Endothelial cell (in vitro differentiated cells): ENCODE data around the gene CHRNA7. TPM values are rescaled to one million over a fixed set of nuclear protein-coding genes. Genes with fewer than 3 reads are reported as not detected.

Experiments
- DNase-seq: peaks from one replicate; pipeline ENCODE4 v3.0.0; 2021; ENCODE audit warnings: low spot score
- H3K27ac Mint-ChIP-seq: one replicate; pipeline ENCODE4 v1.8.0; 2021; ENCODE audit warnings: mixed read lengths, inconsistent platforms; ENCODE audit not compliant: unreplicated experiment
- H3K27me3 Mint-ChIP-seq: one replicate; pipeline ENCODE4 v1.8.0; 2021; ENCODE audit warnings: mild to moderate bottlenecking, moderate library complexity, mixed read lengths, inconsistent platforms; ENCODE audit not compliant: unreplicated experiment
- H3K36me3 Mint-ChIP-seq: one replicate; pipeline ENCODE4 v1.8.0; 2021; ENCODE audit warnings: mild to moderate bottlenecking, low read depth, mixed read lengths, inconsistent platforms; ENCODE audit not compliant: unreplicated experiment
- H3K4me1 Mint-ChIP-seq: one replicate; pipeline ENCODE4 v1.8.0; 2021; ENCODE audit warnings: mild to moderate bottlenecking, mixed read lengths, inconsistent platforms; ENCODE audit not compliant: unreplicated experiment
- H3K4me3 Mint-ChIP-seq: one replicate; pipeline ENCODE4 v1.8.0; 2021; ENCODE audit warnings: mild to moderate bottlenecking, mixed read lengths, inconsistent platforms; ENCODE audit not compliant: unreplicated experiment
- H3K9me3 Mint-ChIP-seq: one replicate; pipeline ENCODE4 v1.8.0; 2021; ENCODE audit warnings: mixed read lengths, inconsistent platforms; ENCODE audit not compliant: unreplicated experiment
- total RNA-seq: library from RNA; stranded (reverse); fragmentation: NEBNext Ultra II Directional; extraction: Animal tissue kit (Norgen Biotek cat#: 25700); gene quantifications from one replicate; pipeline ENCODE4 v1.2.1, GENCODE V29; 2021; ENCODE audit not compliant: unreplicated experiment
- TF ChIP-seq, protein P1 (sequence below): fragments of 200-600 bp; sonication (generic); IDR thresholded peaks from one replicate; pipeline ENCODE4 v1.5.0; 2021; ENCODE audit warnings: antibody characterized with exemption; ENCODE audit not compliant: unreplicated experiment

The CHRNA7 gene
- total RNA-seq, 1 donor from 2014 or later = 2.3 TPM

DNA sequence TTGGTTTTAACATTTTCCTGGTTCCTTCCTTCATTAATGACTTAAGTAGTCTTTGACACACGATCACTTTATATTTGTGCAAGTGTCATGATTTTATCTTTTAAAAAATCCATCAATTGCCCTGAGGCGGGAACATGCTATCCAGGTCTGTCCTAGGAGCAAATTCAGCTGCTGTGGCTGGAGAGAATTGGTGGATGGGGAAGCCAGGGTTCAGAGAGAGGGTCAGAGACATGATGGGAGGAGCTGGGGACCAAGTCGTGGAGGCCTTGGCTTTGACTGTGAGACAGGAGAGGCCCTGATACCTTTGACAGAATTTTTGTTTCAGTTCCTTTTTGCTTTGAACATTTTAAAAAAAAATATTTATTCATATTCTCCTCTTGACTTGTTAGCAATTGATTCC is 89.0 kb downstream of the CHRNA7 start:
- Mint-ChIP-seq H3K4me3 (no peak overlapping the region), H3K9me3 (no peaks in the 10 kb centered on the region), H3K27ac (no peak overlapping the region), H3K36me3 (no peaks in the 10 kb centered on the region), H3K27me3 (peaks cover 5% of the 10 kb centered on the region), H3K4me1 (no peaks in the 10 kb centered on the region)
- DNase-seq = no peak
- TF ChIP-seq, protein P1, sequence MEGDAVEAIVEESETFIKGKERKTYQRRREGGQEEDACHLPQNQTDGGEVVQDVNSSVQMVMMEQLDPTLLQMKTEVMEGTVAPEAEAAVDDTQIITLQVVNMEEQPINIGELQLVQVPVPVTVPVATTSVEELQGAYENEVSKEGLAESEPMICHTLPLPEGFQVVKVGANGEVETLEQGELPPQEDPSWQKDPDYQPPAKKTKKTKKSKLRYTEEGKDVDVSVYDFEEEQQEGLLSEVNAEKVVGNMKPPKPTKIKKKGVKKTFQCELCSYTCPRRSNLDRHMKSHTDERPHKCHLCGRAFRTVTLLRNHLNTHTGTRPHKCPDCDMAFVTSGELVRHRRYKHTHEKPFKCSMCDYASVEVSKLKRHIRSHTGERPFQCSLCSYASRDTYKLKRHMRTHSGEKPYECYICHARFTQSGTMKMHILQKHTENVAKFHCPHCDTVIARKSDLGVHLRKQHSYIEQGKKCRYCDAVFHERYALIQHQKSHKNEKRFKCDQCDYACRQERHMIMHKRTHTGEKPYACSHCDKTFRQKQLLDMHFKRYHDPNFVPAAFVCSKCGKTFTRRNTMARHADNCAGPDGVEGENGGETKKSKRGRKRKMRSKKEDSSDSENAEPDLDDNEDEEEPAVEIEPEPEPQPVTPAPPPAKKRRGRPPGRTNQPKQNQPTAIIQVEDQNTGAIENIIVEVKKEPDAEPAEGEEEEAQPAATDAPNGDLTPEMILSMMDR = no peak

DNA sequence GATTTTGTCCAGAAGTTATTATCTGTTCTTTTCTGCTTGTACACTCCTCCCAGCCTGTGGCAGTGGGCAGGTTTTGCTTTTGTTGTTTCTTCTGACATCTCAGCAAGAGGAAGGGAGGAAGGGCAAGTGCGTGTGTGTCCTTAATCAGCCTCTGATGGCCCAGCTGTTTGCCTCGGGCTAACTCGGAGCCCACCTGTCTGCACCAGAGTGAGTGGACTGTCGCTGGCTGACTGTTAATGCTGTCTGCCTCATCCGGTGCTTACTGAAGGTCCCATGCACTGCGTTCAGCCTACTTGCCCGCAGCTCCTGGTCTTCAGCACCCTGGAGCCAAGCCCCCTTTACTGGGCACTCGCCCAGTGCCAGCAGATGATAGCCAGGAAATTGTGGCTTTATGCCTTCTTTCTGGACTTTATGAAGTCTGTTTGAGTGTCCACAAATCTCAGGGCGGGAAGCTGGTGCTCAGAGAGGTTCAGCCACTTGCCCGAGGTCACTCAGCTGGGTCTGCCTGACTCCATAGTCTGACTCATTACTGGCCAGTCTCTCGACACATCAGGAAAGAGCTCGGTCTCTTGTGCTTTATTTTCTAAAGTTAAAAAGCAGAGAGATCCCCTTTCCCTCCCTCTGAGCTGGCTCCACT is 89.5 kb downstream of the CHRNA7 start:
- H3K4me3 Mint-ChIP-seq = no peak overlapping the region
- H3K9me3 Mint-ChIP-seq = no peaks in the 10 kb centered on the region
- no peaks in the 10 kb centered on the region for H3K36me3 Mint-ChIP-seq
- H3K27ac Mint-ChIP-seq = no peak overlapping the region
- H3K4me1 Mint-ChIP-seq = no peaks in the 10 kb centered on the region
- no peak for DNase-seq
- TF ChIP-seq, protein P1 = no peak
- peaks cover 5% of the 10 kb centered on the region for H3K27me3 Mint-ChIP-seq

DNA sequence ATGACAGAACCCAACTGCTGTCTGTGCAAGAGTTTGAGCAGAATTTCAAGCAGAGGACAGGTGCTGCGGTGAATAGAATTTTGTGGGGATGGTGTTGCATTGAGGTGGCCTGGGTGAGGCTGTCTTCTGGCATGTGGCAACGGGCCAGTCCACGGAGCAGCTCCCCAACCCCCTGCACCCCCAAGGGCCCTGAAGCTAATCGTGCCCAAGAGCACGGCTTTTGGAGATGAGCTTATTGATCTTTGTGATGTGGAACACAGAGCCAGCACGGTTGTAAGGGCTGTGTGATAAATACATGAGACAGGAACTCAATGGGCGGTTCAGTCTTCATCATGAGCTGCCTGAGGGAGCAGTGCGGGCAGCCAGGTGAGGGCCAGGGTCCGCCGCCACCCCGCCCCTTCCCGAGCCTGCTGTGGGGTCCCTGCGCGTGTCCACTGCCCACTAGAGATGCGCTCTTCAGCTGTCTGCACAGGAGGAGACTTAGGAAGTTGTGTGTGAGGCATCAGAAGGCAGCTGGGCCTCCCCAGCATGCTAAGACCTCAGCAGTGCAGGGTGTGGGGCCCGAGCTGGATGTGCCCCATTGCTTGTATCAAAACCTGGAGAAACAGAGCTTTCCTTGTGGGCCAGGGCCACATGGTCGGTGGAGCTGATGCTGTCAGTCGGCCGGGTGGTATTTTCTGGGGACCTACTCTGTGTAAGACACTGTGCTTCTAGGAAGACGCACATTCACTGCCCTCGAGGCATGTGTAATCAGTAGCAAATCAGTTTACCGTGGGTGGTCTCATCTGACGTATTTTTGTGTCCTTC is 90.5 kb downstream of the CHRNA7 start:
- H3K36me3 Mint-ChIP-seq = no peaks in the 10 kb centered on the region
- no peaks in the 10 kb centered on the region for H3K9me3 Mint-ChIP-seq
- no peaks in the 10 kb centered on the region for H3K4me1 Mint-ChIP-seq
- DNase-seq = no peak
- TF ChIP-seq, protein P1 = no peak
- H3K4me3 Mint-ChIP-seq = no peak overlapping the region
- no peak overlapping the region for H3K27ac Mint-ChIP-seq
- H3K27me3 Mint-ChIP-seq = peaks cover 5% of the 10 kb centered on the region

DNA sequence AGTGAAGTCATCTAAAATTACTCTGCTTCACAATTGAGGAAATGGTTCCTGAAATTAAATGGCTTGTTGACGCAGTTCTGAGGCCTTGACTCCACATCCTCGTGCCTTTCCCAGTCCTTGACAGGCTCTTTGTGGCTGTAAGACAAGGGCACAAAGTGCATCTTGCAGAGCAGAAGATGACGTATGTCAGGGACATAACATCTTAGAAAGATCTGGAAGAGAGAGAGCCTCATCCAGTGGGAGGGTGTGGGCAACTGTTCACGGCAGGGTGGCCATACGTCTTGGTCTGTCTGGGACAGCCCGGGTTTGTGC is 91.0 kb downstream of the CHRNA7 start:
- H3K4me3 Mint-ChIP-seq = no peak overlapping the region
- H3K4me1 Mint-ChIP-seq = no peaks in the 10 kb centered on the region
- H3K27ac Mint-ChIP-seq = no peak overlapping the region
- DNase-seq = no peak
- no peaks in the 10 kb centered on the region for H3K9me3 Mint-ChIP-seq
- no peaks in the 10 kb centered on the region for H3K36me3 Mint-ChIP-seq
- TF ChIP-seq, protein P1 = no peak
- peaks cover 5% of the 10 kb centered on the region for H3K27me3 Mint-ChIP-seq

DNA sequence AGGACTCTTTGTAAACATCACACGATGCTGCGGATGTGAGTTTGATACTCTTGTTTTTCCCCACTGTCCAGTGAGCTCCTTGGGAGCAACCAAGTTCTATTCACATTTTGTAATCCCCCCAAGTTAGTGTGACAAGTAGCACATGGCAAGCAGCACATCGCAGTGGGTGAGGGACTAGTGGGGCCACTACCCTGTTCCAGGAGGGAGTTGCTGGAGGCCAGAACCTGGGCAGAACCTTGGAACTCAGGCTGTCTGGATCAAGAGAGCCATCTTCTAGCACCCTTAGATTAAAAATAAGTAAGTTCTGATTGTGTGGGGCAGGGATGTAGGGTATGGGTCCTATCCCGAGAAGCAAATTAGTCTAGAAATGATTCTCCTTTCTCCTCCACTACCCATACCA is 91.7 kb downstream of the CHRNA7 start:
- no peaks in the 10 kb centered on the region for H3K4me1 Mint-ChIP-seq
- no peak overlapping the region for H3K4me3 Mint-ChIP-seq
- H3K9me3 Mint-ChIP-seq = no peaks in the 10 kb centered on the region
- peaks cover 2% of the 10 kb centered on the region for H3K27me3 Mint-ChIP-seq
- DNase-seq = no peak
- TF ChIP-seq, protein P1 = no peak
- H3K27ac Mint-ChIP-seq = no peak overlapping the region
- no peaks in the 10 kb centered on the region for H3K36me3 Mint-ChIP-seq
